Stimulated activated CD4-positive, alpha-beta T cell treated with anti-CD3 and anti-CD28 coated beads, Interleukin-1b, Interleukin-23, amount 100 ng/mL, for 4 hours (primary cell): ENCODE data around the gene PCDHGA1.
"Not testable (repeated sequence)": the region's sequence is repeated elsewhere in the genome, so short reads cannot be mapped to it uniquely, and the experiment has no call there.

ENCODE experiments used
- DNase-seq, 2 donors: peaks; one replicate each; pipeline ENCODE4 v3.0.0-alpha.2; 2020; ENCODE audit warnings: low read depth in 2 of 2

The PCDHGA1 gene

DNA sequence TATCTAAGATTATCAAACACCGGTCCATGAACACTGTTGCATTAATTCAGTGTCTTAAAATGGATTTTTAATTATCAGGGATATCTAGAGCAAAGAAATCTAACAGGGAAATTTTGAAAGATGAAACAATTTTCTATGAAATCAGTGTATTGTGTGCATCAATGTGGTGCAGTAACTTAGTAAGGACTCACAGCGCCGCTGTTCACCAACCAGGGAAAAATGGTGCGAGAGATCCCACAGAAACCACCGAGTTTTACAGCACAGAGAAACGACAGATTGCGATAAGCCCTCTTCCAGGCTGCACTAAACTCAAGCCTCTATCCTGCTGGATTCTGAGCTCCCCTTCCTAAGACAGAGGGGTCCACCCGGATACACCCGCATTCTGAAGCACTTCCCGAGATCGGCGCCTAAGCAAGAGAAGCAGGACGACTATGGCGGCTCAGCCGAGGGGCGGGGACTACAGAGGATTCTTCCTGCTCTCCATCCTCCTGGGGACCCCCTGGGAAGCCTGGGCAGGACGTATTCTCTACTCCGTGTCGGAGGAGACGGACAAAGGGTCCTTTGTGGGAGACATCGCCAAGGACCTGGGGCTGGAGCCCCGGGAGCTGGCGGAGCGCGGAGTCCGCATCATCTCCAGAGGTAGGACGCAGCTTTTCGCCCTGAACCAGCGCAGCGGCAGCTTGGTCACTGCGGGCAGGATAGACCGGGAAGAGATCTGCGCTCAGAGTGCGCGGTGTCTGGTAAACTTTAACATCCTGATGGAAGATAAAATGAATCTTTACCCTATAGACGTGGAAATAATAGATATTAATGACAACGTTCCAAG is 52.4 kb downstream of the PCDHGA1 start, which contains the start of gene PCDHGA7:
Gene PCDHGA7, plus strand, starts transcription at position 274 of the 826 bp plus-strand sequence. Its CDS starts 158 bp downstream, at position 432.
- DNase-seq = no peak

GRCh38 chr5:141383345-141383744 is 53.0 kb downstream of the PCDHGA1 start:
- no peak for DNase-seq

DNA sequence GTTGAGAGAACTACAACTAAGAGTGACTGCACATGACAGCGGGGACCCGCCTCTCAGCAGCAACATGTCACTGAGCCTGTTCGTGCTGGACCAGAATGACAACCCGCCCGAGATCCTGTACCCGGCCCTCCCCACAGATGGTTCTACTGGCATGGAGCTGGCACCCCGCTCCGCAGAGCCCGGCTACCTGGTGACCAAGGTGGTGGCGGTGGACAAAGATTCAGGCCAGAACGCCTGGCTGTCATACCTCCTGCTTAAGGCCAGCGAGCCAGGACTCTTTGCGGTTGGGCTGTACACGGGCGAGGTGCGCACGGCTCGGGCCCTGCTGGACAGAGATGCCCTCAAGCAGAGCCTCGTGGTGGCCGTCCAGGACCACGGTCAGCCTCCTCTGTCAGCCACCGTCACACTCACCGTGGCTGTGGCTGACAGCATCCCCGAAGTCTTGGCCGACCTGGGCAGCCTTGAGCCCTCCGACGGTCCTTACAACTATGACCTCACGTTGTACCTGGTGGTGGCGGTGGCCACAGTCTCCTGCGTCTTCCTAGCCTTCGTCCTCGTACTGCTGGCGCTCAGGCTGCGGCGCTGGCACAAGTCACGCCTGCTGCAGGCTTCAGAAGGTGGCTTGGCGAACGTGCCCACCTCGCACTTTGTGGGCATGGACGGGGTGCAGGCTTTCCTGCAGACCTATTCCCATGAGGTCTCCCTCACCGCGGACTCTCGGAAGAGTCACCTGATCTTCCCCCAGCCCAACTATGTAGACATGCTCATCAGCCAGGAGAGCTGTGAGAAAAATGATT is 54.4 kb downstream of the PCDHGA1 start:
- DNase-seq = no peak

DNA sequence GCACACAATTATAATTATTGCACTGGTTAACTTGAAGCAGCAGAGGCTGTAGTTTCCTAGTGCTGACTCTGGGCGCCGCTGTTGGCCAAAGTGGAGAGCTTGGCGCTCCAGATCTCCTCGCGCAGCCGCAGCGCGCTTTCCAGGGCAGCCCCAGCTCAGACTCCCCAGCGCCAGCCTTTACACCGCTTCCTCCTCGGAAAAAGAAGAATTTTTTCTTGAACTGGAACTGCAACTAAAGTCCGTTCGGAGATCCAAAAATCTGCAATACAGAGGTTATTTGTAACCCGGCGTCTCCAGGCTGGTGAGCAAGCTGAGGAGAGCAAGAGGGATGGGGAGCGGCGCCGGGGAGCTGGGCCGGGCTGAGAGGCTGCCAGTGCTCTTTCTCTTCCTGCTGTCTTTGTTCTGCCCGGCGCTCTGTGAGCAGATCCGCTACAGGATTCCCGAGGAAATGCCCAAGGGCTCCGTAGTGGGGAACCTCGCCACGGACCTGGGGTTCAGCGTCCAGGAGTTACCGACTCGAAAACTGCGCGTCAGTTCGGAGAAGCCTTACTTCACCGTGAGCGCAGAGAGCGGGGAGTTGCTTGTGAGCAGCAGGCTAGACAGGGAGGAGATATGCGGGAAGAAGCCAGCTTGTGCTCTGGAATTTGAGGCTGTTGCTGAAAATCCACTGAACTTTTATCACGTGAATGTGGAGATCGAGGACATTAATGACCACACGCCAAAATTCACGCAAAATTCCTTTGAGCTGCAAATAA is 57.4 kb downstream of the PCDHGA1 start, which contains the start of gene PCDHGB4:
Gene PCDHGB4, plus strand, starts transcription at position 142 of the 755 bp plus-strand sequence. Its CDS starts 187 bp downstream, at position 329.
- DNase-seq = not testable (repeated sequence)

- DNase-seq = no peak
Observed at GRCh38 chr5:141388661-141389060, 58.3 kb downstream of the PCDHGA1 start.

DNA sequence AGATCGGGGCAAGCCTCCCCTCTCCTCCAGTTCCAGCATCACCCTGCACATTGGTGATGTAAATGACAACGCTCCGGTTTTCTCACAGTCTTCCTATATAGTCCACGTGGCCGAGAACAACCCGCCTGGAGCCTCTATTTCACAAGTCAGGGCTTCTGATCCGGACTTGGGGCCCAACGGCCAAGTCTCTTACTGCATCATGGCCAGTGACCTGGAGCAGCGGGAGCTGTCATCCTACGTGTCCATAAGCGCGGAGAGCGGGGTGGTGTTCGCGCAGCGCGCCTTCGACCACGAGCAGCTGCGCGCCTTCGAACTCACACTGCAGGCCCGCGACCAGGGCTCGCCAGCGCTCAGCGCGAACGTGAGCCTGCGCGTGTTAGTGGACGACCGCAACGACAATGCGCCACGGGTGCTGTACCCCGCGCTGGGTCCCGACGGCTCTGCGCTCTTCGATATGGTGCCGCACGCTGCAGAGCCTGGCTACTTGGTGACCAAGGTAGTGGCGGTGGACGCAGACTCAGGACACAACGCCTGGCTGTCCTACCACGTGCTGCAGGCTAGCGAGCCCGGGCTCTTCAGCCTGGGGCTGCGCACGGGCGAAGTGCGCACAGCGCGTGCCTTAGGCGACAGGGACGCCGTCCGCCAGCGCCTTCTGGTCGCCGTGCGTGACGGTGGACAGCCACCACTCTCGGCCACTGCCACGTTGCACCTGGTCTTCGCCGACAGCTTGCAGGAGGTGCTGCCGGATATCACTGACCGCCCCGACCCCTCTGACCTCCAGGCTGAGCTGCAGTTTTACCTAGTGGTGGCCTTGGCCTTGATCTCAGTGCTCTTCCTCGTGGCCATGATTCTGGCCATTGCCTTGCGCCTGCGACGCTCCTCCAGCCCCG is 59.1 kb downstream of the PCDHGA1 start:
- DNase-seq = no peak

- no peak for DNase-seq
Observed at GRCh38 chr5:141392429-141393198, 62.3 kb downstream of the PCDHGA1 start, which contains the start of gene PCDHGA8. Gene PCDHGA8 (plus strand): TSS chr5:141392633. CDS start chr5:141392814, 181 bp downstream.

DNA sequence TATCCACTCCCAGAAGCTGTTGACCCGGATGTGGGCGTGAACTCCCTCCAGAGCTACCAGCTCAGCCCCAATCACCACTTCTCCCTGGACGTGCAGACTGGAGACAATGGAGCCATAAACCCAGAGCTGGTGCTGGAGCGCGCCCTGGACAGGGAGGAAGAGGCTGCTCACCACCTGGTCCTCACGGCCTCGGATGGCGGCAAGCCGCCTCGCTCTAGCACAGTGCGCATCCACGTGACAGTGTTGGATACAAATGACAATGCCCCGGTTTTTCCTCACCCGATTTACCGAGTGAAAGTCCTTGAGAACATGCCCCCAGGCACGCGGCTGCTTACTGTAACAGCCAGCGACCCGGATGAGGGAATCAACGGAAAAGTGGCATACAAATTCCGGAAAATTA is 63.0 kb downstream of the PCDHGA1 start:
- no peak for DNase-seq

DNA sequence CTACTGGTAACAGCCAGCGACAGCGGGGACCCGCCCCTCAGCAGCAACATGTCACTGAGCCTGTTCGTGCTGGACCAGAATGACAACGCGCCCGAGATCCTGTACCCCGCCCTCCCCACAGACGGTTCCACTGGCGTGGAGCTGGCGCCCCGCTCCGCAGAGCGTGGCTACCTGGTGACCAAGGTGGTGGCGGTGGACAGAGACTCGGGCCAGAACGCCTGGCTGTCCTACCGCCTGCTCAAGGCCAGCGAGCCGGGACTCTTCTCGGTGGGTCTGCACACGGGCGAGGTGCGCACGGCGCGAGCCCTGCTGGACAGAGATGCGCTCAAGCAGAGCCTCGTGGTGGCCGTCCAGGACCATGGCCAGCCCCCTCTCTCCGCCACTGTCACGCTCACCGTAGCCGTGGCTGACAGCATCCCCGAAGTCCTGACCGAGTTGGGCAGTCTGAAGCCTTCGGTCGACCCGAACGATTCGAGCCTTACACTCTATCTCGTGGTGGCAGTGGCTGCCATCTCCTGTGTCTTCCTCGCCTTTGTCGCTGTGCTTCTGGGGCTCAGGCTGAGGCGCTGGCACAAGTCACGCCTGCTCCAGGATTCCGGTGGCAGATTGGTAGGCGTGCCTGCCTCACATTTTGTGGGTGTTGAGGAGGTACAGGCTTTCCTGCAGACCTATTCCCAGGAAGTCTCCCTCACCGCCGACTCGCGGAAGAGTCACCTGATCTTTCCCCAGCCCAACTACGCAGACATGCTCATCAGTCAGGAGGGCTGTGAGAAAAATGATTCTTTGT is 64.3 kb downstream of the PCDHGA1 start:
- DNase-seq = not testable (repeated sequence)

DNA sequence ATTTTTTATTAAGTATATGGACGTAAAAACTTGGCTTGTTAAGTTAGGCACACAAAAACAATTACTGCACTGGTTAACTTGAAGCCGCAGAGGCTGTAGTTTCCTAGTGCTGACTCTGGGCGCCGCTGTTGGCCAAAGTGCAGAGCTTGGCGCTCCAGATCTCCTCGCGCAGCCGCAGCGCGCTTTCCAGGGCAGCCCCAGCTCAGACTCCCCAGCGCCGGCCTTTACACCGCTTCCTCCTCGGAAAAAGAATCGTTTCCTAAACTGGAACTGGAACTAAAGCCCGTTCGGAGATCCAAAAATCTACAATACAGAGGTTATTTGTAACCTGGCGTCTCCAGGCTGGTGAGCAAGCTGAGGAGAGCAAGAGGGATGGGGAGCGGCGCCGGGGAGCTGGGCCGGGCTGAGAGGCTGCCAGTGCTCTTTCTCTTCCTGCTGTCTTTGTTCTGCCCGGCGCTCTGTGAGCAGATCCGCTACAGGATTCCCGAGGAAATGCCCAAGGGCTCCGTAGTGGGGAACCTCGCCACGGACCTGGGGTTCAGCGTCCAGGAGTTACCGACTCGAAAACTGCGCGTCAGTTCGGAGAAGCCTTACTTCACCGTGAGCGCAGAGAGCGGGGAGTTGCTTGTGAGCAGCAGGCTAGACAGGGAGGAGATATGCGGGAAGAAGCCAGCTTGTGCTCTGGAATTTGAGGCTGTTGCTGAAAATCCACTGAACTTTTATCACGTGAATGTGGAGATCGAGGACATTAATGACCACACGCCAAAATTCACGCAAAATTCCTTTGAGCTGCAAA is 67.6 kb downstream of the PCDHGA1 start, which contains the start of gene PCDHGB5:
Gene PCDHGB5, plus strand, starts transcription at position 192 of the 796 bp plus-strand sequence. Its CDS starts 181 bp downstream, at position 373.
- peak in 1 of 2 donors; percentile 24 for DNase-seq

DNA sequence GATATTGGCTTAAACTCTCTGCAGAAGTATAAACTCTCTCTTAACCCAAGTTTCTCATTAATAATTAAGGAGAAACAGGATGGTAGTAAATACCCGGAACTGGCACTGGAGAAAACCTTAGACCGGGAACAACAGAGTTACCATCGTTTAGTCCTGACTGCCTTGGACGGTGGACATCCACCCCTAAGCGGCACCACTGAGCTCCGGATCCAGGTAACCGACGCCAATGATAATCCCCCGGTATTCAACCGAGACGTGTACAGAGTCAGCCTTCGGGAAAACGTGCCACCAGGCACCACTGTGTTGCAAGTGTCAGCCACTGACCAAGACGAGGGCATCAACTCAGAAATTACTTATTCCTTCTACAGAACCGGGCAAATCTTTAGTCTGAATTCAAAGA is 68.3 kb downstream of the PCDHGA1 start:
- DNase-seq = no peak

DNA sequence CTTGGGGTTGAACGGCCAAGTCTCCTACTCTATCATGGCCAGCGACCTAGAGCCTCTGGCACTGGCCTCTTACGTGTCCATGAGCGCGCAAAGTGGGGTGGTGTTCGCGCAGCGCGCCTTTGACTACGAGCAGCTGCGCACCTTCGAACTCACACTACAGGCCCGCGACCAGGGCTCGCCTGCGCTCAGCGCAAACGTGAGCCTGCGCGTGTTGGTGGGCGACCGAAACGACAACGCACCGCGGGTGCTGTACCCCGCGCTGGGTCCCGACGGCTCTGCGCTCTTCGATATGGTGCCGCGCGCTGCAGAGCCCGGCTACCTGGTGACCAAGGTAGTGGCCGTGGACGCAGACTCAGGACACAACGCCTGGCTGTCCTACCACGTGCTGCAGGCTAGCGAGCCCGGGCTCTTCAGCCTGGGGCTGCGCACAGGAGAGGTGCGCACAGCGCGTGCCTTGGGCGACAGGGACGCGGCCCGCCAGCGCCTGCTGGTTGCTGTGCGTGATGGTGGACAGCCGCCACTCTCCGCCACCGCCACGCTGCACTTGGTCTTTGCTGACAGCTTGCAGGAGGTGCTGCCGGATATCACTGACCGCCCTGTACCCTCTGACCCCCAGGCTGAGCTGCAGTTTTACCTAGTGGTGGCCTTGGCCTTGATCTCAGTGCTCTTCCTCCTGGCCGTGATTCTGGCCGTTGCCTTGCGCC is 69.4 kb downstream of the PCDHGA1 start:
- DNase-seq = no peak

DNA sequence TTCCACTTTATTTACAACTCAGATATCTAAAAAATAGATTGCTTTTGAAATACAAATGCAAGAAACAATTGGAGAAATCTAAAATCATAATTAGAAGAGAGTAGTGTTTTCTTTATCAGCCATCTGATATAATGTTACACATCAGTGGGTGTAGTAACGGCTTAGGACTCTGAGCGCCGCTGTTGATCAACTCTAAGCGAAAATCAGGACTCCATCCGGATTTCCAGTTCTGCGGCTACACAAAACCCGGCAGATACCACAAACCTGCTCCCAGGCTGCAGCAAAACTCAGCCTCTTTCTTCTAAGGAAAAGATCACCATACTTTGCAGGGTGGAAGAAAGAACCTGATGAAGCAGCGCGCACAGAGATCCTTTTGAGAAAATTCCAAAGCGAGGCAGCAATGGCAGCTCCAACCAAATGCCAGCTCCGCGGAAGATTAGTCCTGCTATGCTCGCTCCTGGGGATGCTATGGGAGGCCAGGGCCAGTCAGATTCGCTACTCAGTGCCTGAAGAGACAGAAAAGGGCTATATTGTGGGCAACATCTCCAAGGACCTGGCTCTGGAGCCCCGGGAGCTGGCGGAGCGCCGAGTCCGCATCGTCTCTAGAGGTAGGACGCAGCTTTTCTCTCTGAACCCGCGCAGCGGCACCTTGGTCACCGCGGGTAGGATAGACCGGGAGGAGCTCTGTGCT is 72.4 kb downstream of the PCDHGA1 start, which contains the start of gene PCDHGA9:
Gene PCDHGA9, plus strand, starts transcription at position 226 of the 691 bp plus-strand sequence. Its CDS starts 175 bp downstream, at position 401.
- no peak for DNase-seq

DNA sequence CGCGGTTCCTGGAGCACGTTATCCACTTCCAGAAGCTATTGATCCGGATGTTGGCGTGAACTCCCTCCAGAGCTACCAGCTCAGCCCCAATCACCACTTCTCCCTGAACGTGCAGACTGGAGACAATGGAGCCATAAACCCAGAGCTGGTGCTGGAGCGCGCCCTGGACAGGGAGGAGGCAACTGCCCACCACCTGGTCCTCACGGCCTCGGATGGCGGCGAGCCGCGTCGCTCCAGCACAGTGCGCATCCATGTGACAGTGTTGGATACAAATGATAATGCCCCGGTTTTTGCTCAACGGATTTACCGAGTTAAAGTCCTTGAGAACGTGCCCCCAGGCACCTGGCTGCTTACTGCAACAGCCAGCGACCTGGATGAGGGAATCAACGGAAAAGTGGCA is 73.1 kb downstream of the PCDHGA1 start:
- no peak for DNase-seq

GRCh38 chr5:141407790-141408505 is 77.6 kb downstream of the PCDHGA1 start, which contains the start of gene PCDHGB6:
Gene PCDHGB6 (plus strand): TSS chr5:141408021. CDS start chr5:141408203, 182 bp downstream.
- DNase-seq = peak in 1 of 2 donors; percentile 44
